Measurements from ENCODE around the gene RPP25.

RPP25 gene

GRCh38 chr15:74920456-74920855, 36.1 kb downstream of the RPP25 start:
- TF ChIP-seq CTCF (conservative IDR thresholded peaks at IDR 0.05) (no peak), ZFX (IDR thresholded peaks at IDR 0.05) (no peak)
- H3K27ac ChIP-seq, result no peak overlapping the region

GRCh38 chr15:74917676-74918075, 38.9 kb downstream of the RPP25 start:
- no peak for TF ChIP-seq CTCF (conservative IDR thresholded peaks at IDR 0.05)
- no peak for TF ChIP-seq ZFX (IDR thresholded peaks at IDR 0.05)

GRCh38 chr15:74913799-74914198, 42.8 kb downstream of the RPP25 start:
- H3K27ac ChIP-seq, result peak overlapping the region; percentile 24

More at GRCh38 chr15:74917676-74918075, 38.9 kb downstream of the RPP25 start:
- H3K27ac ChIP-seq, result no peak overlapping the region

- TF ChIP-seq ZFX (IDR thresholded peaks at IDR 0.05) (no peak), CTCF (conservative IDR thresholded peaks at IDR 0.05) (no peak)
- peak overlapping the region; percentile 66 for H3K27ac ChIP-seq
Measured at GRCh38 chr15:74913041-74913440, 43.5 kb downstream of the RPP25 start.

- H3K27ac ChIP-seq, result no peak overlapping the region
- TF ChIP-seq ZFX (IDR thresholded peaks at IDR 0.05), result no peak
Measured at GRCh38 chr15:74908635-74909034, 47.9 kb downstream of the RPP25 start.

GRCh38 chr15:74907163-74907870, 49.3 kb downstream of the RPP25 start:
- H3K27ac ChIP-seq, result peak overlapping the region; percentile 97
- TF ChIP-seq CTCF (conservative IDR thresholded peaks at IDR 0.05) (no peak), ZFX (IDR thresholded peaks at IDR 0.05) (no peak)

- TF ChIP-seq CTCF (conservative IDR thresholded peaks at IDR 0.05), result no peak
- peak; percentile 74 for TF ChIP-seq ZFX (IDR thresholded peaks at IDR 0.05)
- H3K27ac ChIP-seq, result peak within 1 kb of the TSS; percentile 97
Measured at GRCh38 chr15:74906450-74907162, 50.0 kb downstream of the RPP25 start, which contains the start of gene FAM219B. Gene FAM219B, minus strand, starts transcription at chr15:74906851. Its CDS starts 51 bp downstream, at chr15:74906800.

- H3K27ac ChIP-seq, result peak overlapping the region; percentile 97
- TF ChIP-seq ZFX (IDR thresholded peaks at IDR 0.05), result no peak; the same call in 1 of the 2 replicates
- TF ChIP-seq CTCF (conservative IDR thresholded peaks at IDR 0.05), result no peak
Measured at GRCh38 chr15:74906067-74906449, 50.5 kb downstream of the RPP25 start.
